Endothelial cell of umbilical vein (primary cell): Measurements from ENCODE around the gene C10orf143. TPM values are rescaled to one million over a fixed set of nuclear protein-coding genes. Genes with fewer than 3 reads are reported as not detected.

Source experiments
- BruUV-seq: library from RNA; stranded (reverse); fragments of 400-500 nt; replicated peaks from 2 replicates; lab custom pipeline; 2021; lab: Mats Ljungman, UMichigan
- CTCF ChIA-PET: fragments of 300-600, 350-600 bp; sonication (Branson Sonifier 250); formaldehyde crosslinking; loops from one replicate; lab custom pipeline; 2021; ENCODE audit warnings: antibody characterized with exemption, inconsistent platforms; lab: Charles Lee
- POLR2A ChIA-PET: fragments of 300-600, 350-600 bp; sonication (Branson Sonifier 250); formaldehyde crosslinking; loops from one replicate; lab custom pipeline; 2021; ENCODE audit warnings: antibody characterized with exemption, inconsistent platforms; lab: Charles Lee
- DNase-seq: peaks from one replicate; pipeline ENCODE4 v3.0.0-alpha.2; 2011; ENCODE audit warnings: low read depth, low spot score
- FAIRE-seq: peaks from 2 replicates; lab custom pipeline; 2011; peaks lifted over from hg19 to GRCh38; lab: Jason Lieb, UNC
- H2AFZ ChIP-seq: 2 replicates; pipeline ENCODE4 v1.6.0; 2012; ENCODE audit warnings: low read depth, low read length, control low read depth, inconsistent platforms
- H3K27ac ChIP-seq: 2 replicates; pipeline ENCODE4 v1.5.1; 2011; ENCODE audit warnings: low read depth, mild to moderate bottlenecking, control low read depth, low read length, moderate library complexity; ENCODE audit not compliant: insufficient read depth
- H3K27me3 ChIP-seq, 2 experiments: 2 replicates each; pipeline versions ENCODE4 v1.6.0 to v1.6.1; 2011; ENCODE audit warnings: low read length in 2 of 2, mixed read lengths in 1 of 2; ENCODE audit not compliant: control insufficient read depth in 2 of 2, insufficient read depth in 2 of 2
- H3K36me3 ChIP-seq, 2 experiments: 2 replicates in 1 of 2; 3 replicates in 1 of 2; pipeline ENCODE4 v1.5.1; 2011; ENCODE audit warnings: low read length in 2 of 2, mild to moderate bottlenecking in 1 of 2, moderate library complexity in 1 of 2; ENCODE audit not compliant: control insufficient read depth in 2 of 2, insufficient read depth in 2 of 2; ENCODE audit errors: extremely low read depth in 1 of 2
- H3K4me1 ChIP-seq: 3 replicates; pipeline ENCODE4 v1.5.1; 2011; ENCODE audit warnings: mild to moderate bottlenecking, low read length; ENCODE audit not compliant: control insufficient read depth, insufficient read depth; ENCODE audit errors: extremely low read depth
- H3K4me2 ChIP-seq: 2 replicates; pipeline ENCODE4 v1.6.1; 2011; ENCODE audit warnings: low read length, control low read depth, mixed read lengths; ENCODE audit not compliant: insufficient read depth
- H3K4me3 ChIP-seq, 3 experiments: fragments of 200-600 bp in 1 of 3; sonication (generic), shearing (Covaris generic) in 1 of 3; replicated peaks in 1 of 3; 2 replicates each; pipeline ENCODE4 v1.5.1; 2011 to 2016; ENCODE audit warnings: control low read depth in 3 of 3, low read length in 3 of 3, mild to moderate bottlenecking in 2 of 3, inconsistent platforms in 1 of 3, low read depth in 1 of 3, moderate library complexity in 1 of 3; ENCODE audit not compliant: insufficient read depth in 1 of 3
- H3K79me2 ChIP-seq: 2 replicates; pipeline ENCODE4 v1.6.0; 2012; ENCODE audit warnings: low read length, inconsistent platforms; ENCODE audit not compliant: control insufficient read depth, insufficient read depth
- H3K9ac ChIP-seq: replicated peaks from 2 replicates; pipeline ENCODE3; 2011; ENCODE audit warnings: low read length, control low read depth; ENCODE audit not compliant: insufficient read depth; ENCODE audit errors: extremely low read depth
- H3K9me1 ChIP-seq: replicated peaks from 3 replicates; pipeline ENCODE4 v1.6.0; 2011; ENCODE audit warnings: mild to moderate bottlenecking, low read length; ENCODE audit not compliant: control insufficient read depth, insufficient read depth; ENCODE audit errors: extremely low read depth
- H3K9me3 ChIP-seq: replicated peaks from 2 replicates; pipeline ENCODE4 v1.5.1; 2012; ENCODE audit warnings: low read length, inconsistent platforms; ENCODE audit not compliant: control insufficient read depth, insufficient read depth
- H4K20me1 ChIP-seq: replicated peaks from 2 replicates; pipeline ENCODE3; 2011; ENCODE audit warnings: mild to moderate bottlenecking, low read length; ENCODE audit not compliant: control insufficient read depth, insufficient read depth; ENCODE audit errors: extremely low read depth
- EZH2 ChIP-seq: IDR thresholded peaks from 2 replicates; pipeline ENCODE4 v1.6.1; 2012; ENCODE audit warnings: borderline replicate concordance, low read depth, mild to moderate bottlenecking, moderate library complexity, low read length, inconsistent platforms; ENCODE audit not compliant: severe bottlenecking
- FOS ChIP-seq: IDR thresholded peaks from 2 replicates; pipeline ENCODE4 v1.6.1; 2011; ENCODE audit warnings: mild to moderate bottlenecking, low read length, moderate library complexity, borderline replicate concordance; ENCODE audit not compliant: insufficient read depth
- GATA2 ChIP-seq: IDR thresholded peaks from 2 replicates; pipeline ENCODE4 v1.7.0; 2011; ENCODE audit warnings: low read depth, mild to moderate bottlenecking, moderate library complexity, mixed read lengths, low read length; ENCODE audit not compliant: insufficient read length, insufficient read depth
- JUN ChIP-seq: IDR thresholded peaks from 2 replicates; pipeline ENCODE4 v1.6.1; 2011; ENCODE audit warnings: borderline replicate concordance, low read depth; ENCODE audit not compliant: insufficient read length, insufficient read depth
- MYC ChIP-seq: IDR thresholded peaks from one replicate; pipeline ENCODE4 v1.6.1; 2011; ENCODE audit warnings: mild to moderate bottlenecking, low read depth, low read length
- POLR2A ChIP-seq: IDR thresholded peaks from 2 replicates; pipeline ENCODE4 v1.6.1; 2012; ENCODE audit warnings: low read depth, mild to moderate bottlenecking, control low read depth, low read length
- POLR2AphosphoS5 ChIP-seq: IDR thresholded peaks from 2 replicates; pipeline ENCODE4 v1.6.1; 2012; ENCODE audit warnings: low read depth, mild to moderate bottlenecking, control low read depth, low read length, moderate library complexity; ENCODE audit not compliant: insufficient read depth
- dilution Hi-C: fragments of 300-500 bp; cut with MboI; formaldehyde crosslinking; loops from one replicate; pipeline ENCODE4 v1.15.0; 2019; ENCODE audit warnings: low sequenced_read_pairs; ENCODE audit not compliant: extremely low pct_ligation_motif_present
- intact Hi-C: fragments of 100-400 bp; cut with micrococcal nuclease; formaldehyde crosslinking; loops from one replicate; pipeline ENCODE4 v1.10.0; 2022
- polyA plus RNA-seq, 4 experiments: library from polyadenylated mRNA; depleted of rRNA in 3 of 4; stranded (reverse) in 3 of 4; unstranded in 1 of 4; fragments of >200 nt; gene quantifications; 2 replicates each; pipeline versions ENCODE4 v1.2.1 to v1.2.3, GENCODE V29; 2011 to 2012; ENCODE audit warnings: missing spikeins in 1 of 4
- total RNA-seq: library from RNA; stranded (reverse); gene quantifications from 2 replicates; pipeline ENCODE4 v1.2.3, GENCODE V29; 2021
- TF ChIP-seq, protein P1 (sequence below), 2 donors: IDR thresholded peaks; 1 replicate in 1 of 2; 2 replicates in 1 of 2; pipeline ENCODE4 v1.5.1; 2011; ENCODE audit warnings: low read length in 2 of 2, mild to moderate bottlenecking in 2 of 2, moderate library complexity in 2 of 2, control low read depth in 1 of 2, inconsistent platforms in 1 of 2, low read depth in 1 of 2; ENCODE audit not compliant: insufficient read depth in 1 of 2; ENCODE audit errors: extremely low read depth in 1 of 2
- TF ChIP-seq, protein P2 (sequence below): IDR thresholded peaks from 2 replicates; pipeline ENCODE4 v1.6.1; 2011; ENCODE audit not compliant: insufficient read depth, insufficient read length

Gene C10orf143
- total and polyA plus RNA-seq, 2 donors (not counting 3 experiments of a cell fraction or from before 2014, with no cell fraction given): 0.26 to 0.44 TPM

GRCh38 chr10:130049987-130050386 lies 60.6 kb downstream of the C10orf143 start:
- H3K4me3 ChIP-seq: no peak overlapping the region
- POLR2A ChIA-PET: no interaction called here
- CTCF ChIA-PET: no interaction called here
- no peaks in the 10 kb centered on the region for H3K9me3 ChIP-seq
- no peaks in the 10 kb centered on the region for H3K4me1 ChIP-seq
- no peak for DNase-seq
- no peak overlapping the region for H2AFZ ChIP-seq
- intact Hi-C loops: no loop called here
- H4K20me1 ChIP-seq: no peaks in the 10 kb centered on the region
- H3K27ac ChIP-seq: no peak overlapping the region
- H3K79me2 ChIP-seq: no peaks in the 10 kb centered on the region
- H3K4me2 ChIP-seq: no peak overlapping the region
- no peaks in the 10 kb centered on the region for H3K36me3 ChIP-seq
- FAIRE-seq: no peak
- no TSS peak for BruUV-seq
- dilution Hi-C loops: no loop called here
- no peak overlapping the region for H3K9ac ChIP-seq
- TF ChIP-seq EZH2 (no peak), POLR2AphosphoS5 (no peak), FOS (no peak), JUN (no peak), MYC (no peak), GATA2 (no peak), POLR2A (no peak)
- TF ChIP-seq, protein P1, sequence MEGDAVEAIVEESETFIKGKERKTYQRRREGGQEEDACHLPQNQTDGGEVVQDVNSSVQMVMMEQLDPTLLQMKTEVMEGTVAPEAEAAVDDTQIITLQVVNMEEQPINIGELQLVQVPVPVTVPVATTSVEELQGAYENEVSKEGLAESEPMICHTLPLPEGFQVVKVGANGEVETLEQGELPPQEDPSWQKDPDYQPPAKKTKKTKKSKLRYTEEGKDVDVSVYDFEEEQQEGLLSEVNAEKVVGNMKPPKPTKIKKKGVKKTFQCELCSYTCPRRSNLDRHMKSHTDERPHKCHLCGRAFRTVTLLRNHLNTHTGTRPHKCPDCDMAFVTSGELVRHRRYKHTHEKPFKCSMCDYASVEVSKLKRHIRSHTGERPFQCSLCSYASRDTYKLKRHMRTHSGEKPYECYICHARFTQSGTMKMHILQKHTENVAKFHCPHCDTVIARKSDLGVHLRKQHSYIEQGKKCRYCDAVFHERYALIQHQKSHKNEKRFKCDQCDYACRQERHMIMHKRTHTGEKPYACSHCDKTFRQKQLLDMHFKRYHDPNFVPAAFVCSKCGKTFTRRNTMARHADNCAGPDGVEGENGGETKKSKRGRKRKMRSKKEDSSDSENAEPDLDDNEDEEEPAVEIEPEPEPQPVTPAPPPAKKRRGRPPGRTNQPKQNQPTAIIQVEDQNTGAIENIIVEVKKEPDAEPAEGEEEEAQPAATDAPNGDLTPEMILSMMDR (IDR thresholded peaks at IDR 0.05; ENCODE audit: extremely low read depth in 1 of 2, insufficient read depth in 1 of 2, low read depth in 1 of 2, low read length in 2 of 2): no peak
- TF ChIP-seq, protein P2, sequence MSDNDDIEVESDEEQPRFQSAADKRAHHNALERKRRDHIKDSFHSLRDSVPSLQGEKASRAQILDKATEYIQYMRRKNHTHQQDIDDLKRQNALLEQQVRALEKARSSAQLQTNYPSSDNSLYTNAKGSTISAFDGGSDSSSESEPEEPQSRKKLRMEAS: no peak
- no peaks in the 10 kb centered on the region for H3K9me1 ChIP-seq
- no peaks in the 10 kb centered on the region for H3K27me3 ChIP-seq
